ENCODE results near the gene AGAP2. TPM values are rescaled to one million over a fixed set of nuclear protein-coding genes. Genes with fewer than 3 reads are reported as not detected.
A peak's percentile ranks its signal among the peaks of the same experiment; 100 is the strongest.

The AGAP2 gene
- total RNA-seq, 1 experiment from 2014 or later = 2.0 TPM

DNA sequence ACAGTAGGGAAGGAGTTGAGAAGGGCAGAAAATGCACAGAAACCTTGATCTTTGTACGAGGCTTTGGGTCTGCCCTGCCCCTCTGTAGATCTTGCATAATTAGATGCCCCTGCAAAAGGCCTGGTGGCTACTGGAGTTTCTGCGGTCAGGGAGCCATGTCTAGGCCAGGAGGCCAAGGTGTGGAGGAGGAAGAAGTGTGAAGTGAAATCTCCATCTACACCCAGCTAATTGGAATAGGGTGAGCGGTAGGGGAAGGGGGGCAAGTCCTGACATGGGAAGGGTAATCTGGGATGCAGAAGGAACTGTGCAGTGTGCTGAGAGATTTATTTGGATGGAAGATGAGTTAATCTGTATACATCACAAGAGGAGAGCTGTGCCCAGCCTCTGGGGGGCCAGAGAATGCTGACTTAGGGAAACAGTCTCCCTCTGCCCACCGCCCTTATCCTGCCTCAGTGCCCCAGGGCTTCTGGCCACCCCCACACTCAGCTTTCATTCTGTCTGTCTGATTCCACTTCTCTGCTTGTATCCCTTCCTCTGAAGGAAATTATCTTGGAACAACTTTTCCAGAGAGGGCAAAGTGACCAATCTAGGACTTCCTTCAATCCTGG is 23.0 kb upstream of the AGAP2 start:
- ChIA-PET CTCF (no interaction called here), POLR2A (no interaction called here)
- no peak for DNase-seq (ENCODE audit: low spot score)
- no peaks in the 10 kb centered on the region for H3K36me3 Mint-ChIP-seq
- peaks cover 31% of the 10 kb centered on the region for H3K4me1 Mint-ChIP-seq
- no peak for ATAC-seq
- no peak overlapping the region for H3K27ac Mint-ChIP-seq
- H3K4me3 Mint-ChIP-seq = no peak overlapping the region
- H3K27me3 Mint-ChIP-seq (ENCODE audit: low read depth) = peaks cover 99% of the 10 kb centered on the region
- H3K9me3 Mint-ChIP-seq = no peaks in the 10 kb centered on the region
- TF ChIP-seq ZNF396 (CRISPR knock-in tag; IDR thresholded peaks at IDR 0.05; ENCODE audit: borderline replicate concordance) = no peak
- TF ChIP-seq, protein P1, sequence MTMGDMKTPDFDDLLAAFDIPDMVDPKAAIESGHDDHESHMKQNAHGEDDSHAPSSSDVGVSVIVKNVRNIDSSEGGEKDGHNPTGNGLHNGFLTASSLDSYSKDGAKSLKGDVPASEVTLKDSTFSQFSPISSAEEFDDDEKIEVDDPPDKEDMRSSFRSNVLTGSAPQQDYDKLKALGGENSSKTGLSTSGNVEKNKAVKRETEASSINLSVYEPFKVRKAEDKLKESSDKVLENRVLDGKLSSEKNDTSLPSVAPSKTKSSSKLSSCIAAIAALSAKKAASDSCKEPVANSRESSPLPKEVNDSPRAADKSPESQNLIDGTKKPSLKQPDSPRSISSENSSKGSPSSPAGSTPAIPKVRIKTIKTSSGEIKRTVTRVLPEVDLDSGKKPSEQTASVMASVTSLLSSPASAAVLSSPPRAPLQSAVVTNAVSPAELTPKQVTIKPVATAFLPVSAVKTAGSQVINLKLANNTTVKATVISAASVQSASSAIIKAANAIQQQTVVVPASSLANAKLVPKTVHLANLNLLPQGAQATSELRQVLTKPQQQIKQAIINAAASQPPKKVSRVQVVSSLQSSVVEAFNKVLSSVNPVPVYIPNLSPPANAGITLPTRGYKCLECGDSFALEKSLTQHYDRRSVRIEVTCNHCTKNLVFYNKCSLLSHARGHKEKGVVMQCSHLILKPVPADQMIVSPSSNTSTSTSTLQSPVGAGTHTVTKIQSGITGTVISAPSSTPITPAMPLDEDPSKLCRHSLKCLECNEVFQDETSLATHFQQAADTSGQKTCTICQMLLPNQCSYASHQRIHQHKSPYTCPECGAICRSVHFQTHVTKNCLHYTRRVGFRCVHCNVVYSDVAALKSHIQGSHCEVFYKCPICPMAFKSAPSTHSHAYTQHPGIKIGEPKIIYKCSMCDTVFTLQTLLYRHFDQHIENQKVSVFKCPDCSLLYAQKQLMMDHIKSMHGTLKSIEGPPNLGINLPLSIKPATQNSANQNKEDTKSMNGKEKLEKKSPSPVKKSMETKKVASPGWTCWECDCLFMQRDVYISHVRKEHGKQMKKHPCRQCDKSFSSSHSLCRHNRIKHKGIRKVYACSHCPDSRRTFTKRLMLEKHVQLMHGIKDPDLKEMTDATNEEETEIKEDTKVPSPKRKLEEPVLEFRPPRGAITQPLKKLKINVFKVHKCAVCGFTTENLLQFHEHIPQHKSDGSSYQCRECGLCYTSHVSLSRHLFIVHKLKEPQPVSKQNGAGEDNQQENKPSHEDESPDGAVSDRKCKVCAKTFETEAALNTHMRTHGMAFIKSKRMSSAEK (CRISPR knock-in tag; IDR thresholded peaks at IDR 0.05; ENCODE audit: borderline replicate concordance) = no peak
- no peak for TF ChIP-seq CBFB (CRISPR knock-in tag; IDR thresholded peaks at IDR 0.05; ENCODE audit: low read depth)
- no peak for TF ChIP-seq STAT6 (CRISPR knock-in tag; conservative IDR thresholded peaks at IDR 0.05; ENCODE audit: low read depth)
- no peak for TF ChIP-seq FOXK1 (CRISPR knock-in tag; IDR thresholded peaks at IDR 0.05)
- TF ChIP-seq ZMAT4 (CRISPR knock-in tag; IDR thresholded peaks at IDR 0.05) = no peak
- no peak for TF ChIP-seq FOXP1 (CRISPR knock-in tag; IDR thresholded peaks at IDR 0.05; ENCODE audit: borderline replicate concordance)
- no peak for TF ChIP-seq ZNF232 (CRISPR knock-in tag; IDR thresholded peaks at IDR 0.05)

DNA sequence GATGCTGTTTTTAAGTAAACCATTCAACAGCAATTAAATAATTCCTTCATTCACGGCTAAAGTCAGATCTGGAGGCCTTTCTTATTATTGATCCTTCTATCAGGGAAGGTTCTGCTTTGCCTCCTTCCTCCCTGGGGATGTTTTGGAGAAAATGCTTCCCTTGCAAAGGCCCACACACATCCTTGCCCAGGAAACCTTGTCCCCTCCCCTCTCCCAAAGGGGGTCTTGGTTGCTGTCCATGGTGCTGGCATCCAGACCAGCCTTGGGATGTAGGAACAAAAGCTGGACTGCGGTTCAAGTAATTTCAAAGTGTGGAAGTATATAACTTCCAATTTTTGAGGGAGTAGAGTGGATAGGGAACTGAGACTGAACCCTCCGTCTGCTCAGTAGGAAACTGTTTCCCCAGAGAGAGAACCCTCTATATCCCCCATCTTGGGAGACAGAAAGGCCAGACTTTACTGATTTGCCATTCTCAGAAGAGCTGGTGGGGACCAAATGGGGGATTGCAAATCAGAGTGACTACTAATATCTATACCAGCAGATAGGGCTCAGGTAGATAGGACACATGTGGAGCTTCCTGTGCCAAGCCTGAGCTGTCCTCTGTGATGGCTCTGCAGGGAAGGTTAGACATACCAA is 21.9 kb upstream of the AGAP2 start:
- no peaks in the 10 kb centered on the region for H3K9me3 Mint-ChIP-seq
- H3K27me3 Mint-ChIP-seq (ENCODE audit: low read depth) = peaks cover 98% of the 10 kb centered on the region
- DNase-seq (ENCODE audit: low spot score) (peak; percentile 69), ATAC-seq (no peak)
- H3K36me3 Mint-ChIP-seq = no peaks in the 10 kb centered on the region
- CTCF ChIA-PET = interaction anchor here (1.0 to 1.1 kb wide), 3 partner anchors 12 to 133 kb away, joined by 3 to 5 read pairs (median 4); partner anchors contain the start of genes EEF1AKMT3 and METTL1
- no peak overlapping the region for H3K4me3 Mint-ChIP-seq
- no peak overlapping the region for H3K27ac Mint-ChIP-seq
- peaks cover 31% of the 10 kb centered on the region for H3K4me1 Mint-ChIP-seq
- POLR2A ChIA-PET = interaction anchor here (1.0 to 1.4 kb wide), 2 partner anchors 12 to 16 kb away, joined by 3 read pairs; partner anchors contain the start of genes EEF1AKMT3 and TSPAN31
- TF ChIP-seq, protein P2, sequence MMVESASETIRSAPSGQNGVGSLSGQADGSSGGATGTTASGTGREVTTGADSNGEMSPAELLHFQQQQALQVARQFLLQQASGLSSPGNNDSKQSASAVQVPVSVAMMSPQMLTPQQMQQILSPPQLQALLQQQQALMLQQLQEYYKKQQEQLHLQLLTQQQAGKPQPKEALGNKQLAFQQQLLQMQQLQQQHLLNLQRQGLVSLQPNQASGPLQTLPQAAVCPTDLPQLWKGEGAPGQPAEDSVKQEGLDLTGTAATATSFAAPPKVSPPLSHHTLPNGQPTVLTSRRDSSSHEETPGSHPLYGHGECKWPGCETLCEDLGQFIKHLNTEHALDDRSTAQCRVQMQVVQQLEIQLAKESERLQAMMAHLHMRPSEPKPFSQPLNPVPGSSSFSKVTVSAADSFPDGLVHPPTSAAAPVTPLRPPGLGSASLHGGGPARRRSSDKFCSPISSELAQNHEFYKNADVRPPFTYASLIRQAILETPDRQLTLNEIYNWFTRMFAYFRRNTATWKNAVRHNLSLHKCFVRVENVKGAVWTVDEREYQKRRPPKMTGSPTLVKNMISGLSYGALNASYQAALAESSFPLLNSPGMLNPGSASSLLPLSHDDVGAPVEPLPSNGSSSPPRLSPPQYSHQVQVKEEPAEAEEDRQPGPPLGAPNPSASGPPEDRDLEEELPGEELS (CRISPR knock-in tag; IDR thresholded peaks at IDR 0.05) = peak; percentile 70
- TF ChIP-seq ZNF425 (CRISPR knock-in tag; conservative IDR thresholded peaks at IDR 0.05) = no peak
- no peak for TF ChIP-seq NFATC4 (CRISPR knock-in tag; IDR thresholded peaks at IDR 0.05)
- TF ChIP-seq ZSCAN18 (CRISPR knock-in tag; IDR thresholded peaks at IDR 0.05) = no peak
- TF ChIP-seq FOXJ3 (CRISPR knock-in tag; IDR thresholded peaks at IDR 0.05; ENCODE audit: borderline replicate concordance) = no peak
- TF ChIP-seq ZNF317 (CRISPR knock-in tag; IDR thresholded peaks at IDR 0.05; ENCODE audit: borderline replicate concordance, low read depth) = no peak
- no peak for TF ChIP-seq SMAD4 (CRISPR knock-in tag; IDR thresholded peaks at IDR 0.05)
- TF ChIP-seq GRHL2 (CRISPR knock-in tag; IDR thresholded peaks at IDR 0.05; ENCODE audit: insufficient replicate concordance, severe bottlenecking) = no peak
- 0 out of 2 replicates have a peak, but pooled peaks have one; percentile 46 for TF ChIP-seq SMAD3 (CRISPR knock-in tag; IDR thresholded peaks at IDR 0.05; ENCODE audit: borderline replicate concordance)
- no peak for TF ChIP-seq CREM (CRISPR knock-in tag; IDR thresholded peaks at IDR 0.05)
